ENCODE measurements around the gene SLC20A1. TPM values are rescaled to one million over a fixed set of nuclear protein-coding genes. Genes with fewer than 3 reads are reported as not detected.

SLC20A1 gene
- 46.9 and 54.6 TPM in 2 replicates for total RNA-seq

- CTCF ChIA-PET, result interaction anchor here (0.9 to 5.0 kb wide), 9 partner anchors 9 to 240 kb away, joined by 3 to 43 read pairs (median 4); no protein-coding TSS in a partner anchor
- intact Hi-C loops (cut with micrococcal nuclease), result loop anchor here (1.0 to 10.0 kb wide), 12 partner anchors 14 to 761 kb away; partner anchors contain the start of genes ANAPC1, CHCHD5, POLR1B and TTL
Measured at GRCh38 chr2:112645310-112646101, at the start of gene SLC20A1. TSS of gene SLC20A1 (plus strand) at chr2:112645939. CDS start at chr2:112646829, 890 bp downstream.

DNA sequence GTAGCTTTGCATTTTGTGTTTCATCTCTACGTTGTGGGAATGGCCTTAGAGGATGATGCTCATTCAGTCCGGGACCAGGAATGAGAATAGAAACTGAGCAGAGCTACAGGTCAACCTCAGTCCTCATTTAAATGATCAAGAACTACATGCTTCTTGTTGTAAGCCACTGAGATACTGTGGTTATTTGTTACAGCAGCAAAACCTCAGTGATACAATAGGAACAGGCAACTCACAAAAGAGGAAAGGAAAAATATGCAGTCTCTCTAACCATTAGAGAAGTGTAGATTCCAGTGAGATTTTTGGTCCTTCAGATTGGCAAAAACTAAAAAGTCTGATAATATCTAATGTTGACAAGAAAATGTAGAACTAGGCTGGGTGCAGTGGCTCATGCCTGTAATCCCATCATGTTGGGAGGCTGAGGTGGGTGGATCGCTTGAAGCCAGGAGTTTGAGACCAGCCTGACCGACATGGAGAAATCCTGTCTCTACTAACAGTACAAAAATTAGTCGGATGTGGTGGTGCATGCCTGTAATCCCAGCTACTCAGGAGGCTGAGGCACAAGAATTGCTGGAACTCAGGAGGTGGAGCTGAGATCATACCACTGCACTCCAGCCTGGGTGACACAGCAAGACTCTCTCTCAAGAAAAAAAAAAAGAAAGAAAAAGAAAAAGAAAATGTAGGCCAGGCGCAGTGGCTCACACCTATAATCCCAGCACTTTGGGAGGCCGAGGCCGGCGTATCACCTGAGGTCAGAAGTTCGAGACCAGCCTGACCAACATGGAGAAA lies 48.0 kb upstream of the SLC20A1 start:
- TF ChIP-seq, protein P1, sequence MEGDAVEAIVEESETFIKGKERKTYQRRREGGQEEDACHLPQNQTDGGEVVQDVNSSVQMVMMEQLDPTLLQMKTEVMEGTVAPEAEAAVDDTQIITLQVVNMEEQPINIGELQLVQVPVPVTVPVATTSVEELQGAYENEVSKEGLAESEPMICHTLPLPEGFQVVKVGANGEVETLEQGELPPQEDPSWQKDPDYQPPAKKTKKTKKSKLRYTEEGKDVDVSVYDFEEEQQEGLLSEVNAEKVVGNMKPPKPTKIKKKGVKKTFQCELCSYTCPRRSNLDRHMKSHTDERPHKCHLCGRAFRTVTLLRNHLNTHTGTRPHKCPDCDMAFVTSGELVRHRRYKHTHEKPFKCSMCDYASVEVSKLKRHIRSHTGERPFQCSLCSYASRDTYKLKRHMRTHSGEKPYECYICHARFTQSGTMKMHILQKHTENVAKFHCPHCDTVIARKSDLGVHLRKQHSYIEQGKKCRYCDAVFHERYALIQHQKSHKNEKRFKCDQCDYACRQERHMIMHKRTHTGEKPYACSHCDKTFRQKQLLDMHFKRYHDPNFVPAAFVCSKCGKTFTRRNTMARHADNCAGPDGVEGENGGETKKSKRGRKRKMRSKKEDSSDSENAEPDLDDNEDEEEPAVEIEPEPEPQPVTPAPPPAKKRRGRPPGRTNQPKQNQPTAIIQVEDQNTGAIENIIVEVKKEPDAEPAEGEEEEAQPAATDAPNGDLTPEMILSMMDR (IDR thresholded peaks at IDR 0.05), result no peak
- DNase-seq (no peak), ATAC-seq (ENCODE audit: low read depth) (no peak)
- Mint-ChIP-seq H3K9me3 (no peaks in the 10 kb centered on the region), H3K27me3 (no peaks in the 10 kb centered on the region), H3K27ac (no peak overlapping the region), H3K4me3 (no peak overlapping the region), H3K4me1 (peaks cover 6% of the 10 kb centered on the region), H3K36me3 (ENCODE audit: low read depth) (peaks cover 7% of the 10 kb centered on the region)
- POLR2A ChIA-PET, result no interaction called here
- intact Hi-C loops (cut with micrococcal nuclease), result no loop called here
- CTCF ChIA-PET, result interaction anchor here (1.0 to 3.9 kb wide), 4 partner anchors 28 to 129 kb away, joined by 3 to 19 read pairs (median 5); no protein-coding TSS in a partner anchor

More at GRCh38 chr2:112645310-112646101, at the start of gene SLC20A1:
- H3K27me3 Mint-ChIP-seq, result no peaks in the 10 kb centered on the region
- TF ChIP-seq, protein P1 (IDR thresholded peaks at IDR 0.05), result no peak
- H3K9me3 Mint-ChIP-seq, result no peaks in the 10 kb centered on the region
- H3K36me3 Mint-ChIP-seq (ENCODE audit: low read depth), result peaks cover 35% of the 10 kb centered on the region
- peaks cover 36% of the 10 kb centered on the region for H3K4me1 Mint-ChIP-seq
- POLR2A ChIA-PET, result interaction anchor here (0.6 to 3.9 kb wide), 17 partner anchors 9 to 1244 kb away, joined by 3 to 57 read pairs (median 9); partner anchors contain the start of genes ACTR3 and CHCHD5
- peak within 1 kb of the TSS; percentile 88 for H3K27ac Mint-ChIP-seq
- ATAC-seq (ENCODE audit: low read depth) (peak; percentile 93), DNase-seq (peak; percentile 100)
- H3K4me3 Mint-ChIP-seq, result peak within 1 kb of the TSS; percentile 89

- Mint-ChIP-seq H3K4me3 (no peak overlapping the region), H3K9me3 (no peaks in the 10 kb centered on the region), H3K27me3 (no peaks in the 10 kb centered on the region), H3K4me1 (peaks cover 6% of the 10 kb centered on the region), H3K36me3 (ENCODE audit: low read depth) (no peaks in the 10 kb centered on the region), H3K27ac (no peak overlapping the region)
- intact Hi-C loops (cut with micrococcal nuclease), result loop anchor here (1.0 to 5.0 kb wide), 6 partner anchors 26 to 357 kb away; partner anchors contain the start of gene SLC20A1
- DNase-seq (no peak), ATAC-seq (ENCODE audit: low read depth) (no peak)
- POLR2A ChIA-PET, result interaction anchor here (0.5 to 1.2 kb wide), 3 partner anchors 11 to 128 kb away, joined by 3 to 4 read pairs (median 4); partner anchors contain the start of gene CHCHD5
- CTCF ChIA-PET, result interaction anchor here (0.9 to 3.9 kb wide), 10 partner anchors 9 to 341 kb away, joined by 3 to 50 read pairs (median 4); partner anchors contain the start of gene SLC20A1
- TF ChIP-seq, protein P1 (IDR thresholded peaks at IDR 0.05), result no peak
Measured at GRCh38 chr2:112600634-112601033, 45.1 kb upstream of the SLC20A1 start.

GRCh38 chr2:112601754-112602153 lies 44.0 kb upstream of the SLC20A1 start:
- DNase-seq, result no peak
- TF ChIP-seq, protein P1 (IDR thresholded peaks at IDR 0.05), result no peak
- peaks cover 6% of the 10 kb centered on the region for H3K4me1 Mint-ChIP-seq
- no peaks in the 10 kb centered on the region for H3K36me3 Mint-ChIP-seq (ENCODE audit: low read depth)
- intact Hi-C loops (cut with micrococcal nuclease), result loop anchor here (2.0 to 5.0 kb wide), 2 partner anchors 25 to 356 kb away; no protein-coding TSS in a partner anchor
- ATAC-seq (ENCODE audit: low read depth), result no peak
- CTCF ChIA-PET, result interaction anchor here (1.5 to 3.9 kb wide), 3 partner anchors 24 to 340 kb away, joined by 3 to 50 read pairs (median 19); no protein-coding TSS in a partner anchor
- H3K27ac Mint-ChIP-seq, result no peak overlapping the region
- POLR2A ChIA-PET, result interaction anchor here (0.7 to 1.2 kb wide), 2 partner anchors 18 to 276 kb away, joined by 4 to 5 read pairs; partner anchors contain the start of gene CHCHD5
- no peaks in the 10 kb centered on the region for H3K9me3 Mint-ChIP-seq
- no peak overlapping the region for H3K4me3 Mint-ChIP-seq
- H3K27me3 Mint-ChIP-seq, result no peaks in the 10 kb centered on the region

Measured in activated B cell treated with CpG ODN at 0.5 μM for 24 hours (primary cell).